HepG2 (cell line): Measurements from ENCODE around the gene NOP14. TPM values are rescaled to one million over a fixed set of nuclear protein-coding genes. Genes with fewer than 3 reads are reported as not detected.

Experiments
- ATF7 ChIP-seq, 2 experiments: fragments of 450-650 bp in 1 of 2; sonication (generic) in 1 of 2; formaldehyde crosslinking in 1 of 2; IDR thresholded peaks; 2 replicates each; pipeline versions ENCODE4 v1.4.0 to v1.6.1; 2016 to 2020; ENCODE audit warnings: antibody characterized with exemption in 1 of 2, mild to moderate bottlenecking in 1 of 2, missing genetic modification reagents in 1 of 2
- BHLHE40 ChIP-seq: IDR thresholded peaks from 2 replicates; pipeline ENCODE4 v1.6.1; 2011; ENCODE audit warnings: low read length, improper control_type of control experiment
- CEBPG ChIP-seq: IDR thresholded peaks from 2 replicates; pipeline ENCODE4 v1.6.1; 2016
- DNMT3B ChIP-seq: conservative IDR thresholded peaks from 2 replicates; pipeline ENCODE4 v1.6.1; 2016; ENCODE audit warnings: missing biosample characterization, control low read depth
- ERF ChIP-seq: IDR thresholded peaks from 2 replicates; pipeline ENCODE4 v1.6.1; 2018; ENCODE audit warnings: missing biosample characterization, missing genetic modification reagents
- FOXO1 ChIP-seq: sonication (generic); formaldehyde crosslinking; IDR thresholded peaks from 2 replicates; pipeline ENCODE4 v1.4.0; 2020; ENCODE audit warnings: missing genetic modification reagents
- HIVEP1 ChIP-seq: sonication (generic); formaldehyde crosslinking; IDR thresholded peaks from 2 replicates; pipeline ENCODE4 v1.4.0; 2020; ENCODE audit warnings: mild to moderate bottlenecking, missing genetic modification reagents
- HOXA5 ChIP-seq: sonication (generic); formaldehyde crosslinking; IDR thresholded peaks from 2 replicates; pipeline ENCODE4 v1.4.0; 2020; ENCODE audit warnings: missing genetic modification reagents
- MBD4 ChIP-seq: IDR thresholded peaks from 2 replicates; pipeline ENCODE4 v1.6.1; 2012; ENCODE audit warnings: low read length, inconsistent platforms, borderline replicate concordance
- MZF1 ChIP-seq: sonication (generic); formaldehyde crosslinking; IDR thresholded peaks from 2 replicates; pipeline ENCODE4 v1.8.1; 2023; ENCODE audit warnings: mild to moderate bottlenecking, missing genetic modification reagents, borderline replicate concordance
- NRL ChIP-seq: sonication (generic); formaldehyde crosslinking; IDR thresholded peaks from 2 replicates; pipeline ENCODE4 v1.5.0; 2020; ENCODE audit warnings: missing genetic modification reagents, mild to moderate bottlenecking, moderate library complexity, borderline replicate concordance
- PHF5A ChIP-seq: IDR thresholded peaks from one replicate; pipeline ENCODE4 v1.6.1; 2018; ENCODE audit warnings: low read depth, missing genetic modification reagents; ENCODE audit not compliant: unreplicated experiment
- REXO4 ChIP-seq: sonication (generic); formaldehyde crosslinking; IDR thresholded peaks from 2 replicates; pipeline ENCODE4 v1.8.0; 2022; ENCODE audit warnings: missing genetic modification reagents, mild to moderate bottlenecking, borderline replicate concordance
- SETDB1 ChIP-seq: sonication (generic); formaldehyde crosslinking; IDR thresholded peaks from 2 replicates; pipeline ENCODE4 v1.5.1; 2020; ENCODE audit warnings: missing genetic modification reagents, mild to moderate bottlenecking, borderline replicate concordance
- SP4 ChIP-seq: sonication (generic); formaldehyde crosslinking; IDR thresholded peaks from 2 replicates; pipeline ENCODE4 v1.8.1; 2023; ENCODE audit warnings: mild to moderate bottlenecking, missing genetic modification reagents
- SP5 ChIP-seq: IDR thresholded peaks from 2 replicates; pipeline ENCODE4 v1.6.1; 2016; ENCODE audit warnings: low read depth, borderline replicate concordance
- STAT5B ChIP-seq: sonication (generic); formaldehyde crosslinking; IDR thresholded peaks from 2 replicates; pipeline ENCODE4 v1.4.0; 2020; ENCODE audit warnings: missing genetic modification reagents
- TAF1 ChIP-seq: sonication (generic); formaldehyde crosslinking; IDR thresholded peaks from 2 replicates; pipeline ENCODE4 v1.4.0; 2020; ENCODE audit warnings: missing genetic modification reagents
- TBP ChIP-seq: sonication (generic); formaldehyde crosslinking; IDR thresholded peaks from 2 replicates; pipeline ENCODE4 v1.5.0; 2020; ENCODE audit warnings: missing genetic modification reagents
- THRA ChIP-seq: sonication (generic); formaldehyde crosslinking; IDR thresholded peaks from 2 replicates; pipeline ENCODE4 v1.4.0; 2020; ENCODE audit warnings: missing genetic modification reagents, borderline replicate concordance
- ZBTB44 ChIP-seq: sonication (generic); formaldehyde crosslinking; IDR thresholded peaks from 2 replicates; pipeline ENCODE4 v1.4.0; 2020; ENCODE audit warnings: missing genetic modification reagents
- ZC3H4 ChIP-seq: sonication (generic); formaldehyde crosslinking; IDR thresholded peaks from 2 replicates; pipeline ENCODE4 v1.4.0; 2020; ENCODE audit warnings: missing genetic modification reagents, borderline replicate concordance
- ZMYM4 ChIP-seq: sonication (generic); formaldehyde crosslinking; IDR thresholded peaks from 2 replicates; pipeline ENCODE4 v1.8.1; 2023; ENCODE audit warnings: mild to moderate bottlenecking, missing genetic modification reagents
- ZNF33A ChIP-seq: sonication (generic); formaldehyde crosslinking; IDR thresholded peaks from 2 replicates; pipeline ENCODE4 v1.5.1; 2020; ENCODE audit warnings: missing genetic modification reagents, mild to moderate bottlenecking, moderate library complexity, borderline replicate concordance
- ZNF468 ChIP-seq: sonication (generic); formaldehyde crosslinking; IDR thresholded peaks from 2 replicates; pipeline ENCODE4 v1.8.0; 2022; ENCODE audit warnings: mild to moderate bottlenecking, moderate library complexity, missing genetic modification reagents
- ZNF530 ChIP-seq: sonication (generic); formaldehyde crosslinking; IDR thresholded peaks from 2 replicates; pipeline ENCODE4 v1.5.0; 2020; ENCODE audit warnings: low read depth, mild to moderate bottlenecking, missing genetic modification reagents
- ZNF558 ChIP-seq: sonication (generic); formaldehyde crosslinking; IDR thresholded peaks from 2 replicates; pipeline ENCODE4 v1.9.0; 2022; ENCODE audit warnings: mild to moderate bottlenecking, missing genetic modification reagents, borderline replicate concordance
- ZNF749 ChIP-seq: sonication (generic); formaldehyde crosslinking; IDR thresholded peaks from 2 replicates; pipeline ENCODE4 v1.8.0; 2022; ENCODE audit warnings: mild to moderate bottlenecking, missing genetic modification reagents, moderate library complexity, borderline replicate concordance
- ZNF879 ChIP-seq: sonication (generic); formaldehyde crosslinking; IDR thresholded peaks from 2 replicates; pipeline ENCODE4 v1.8.1; 2023; ENCODE audit warnings: missing genetic modification reagents
- polyA plus RNA-seq, 8 experiments: library from polyadenylated mRNA; depleted of rRNA in 3 of 8; stranded (reverse) in 7 of 8; unstranded in 1 of 8; fragments of >200 nt; fragmentation: Illumina TruSeq in 4 of 8; extraction: Trizol in 4 of 8; gene quantifications; 2 replicates each; pipeline versions ENCODE4 v1.2.1 to v1.2.3, GENCODE V29; 2011 to 2016; ENCODE audit warnings: low read depth in 4 of 8, missing spikeins in 1 of 8, mixed read lengths in 1 of 8; ENCODE audit not compliant: insufficient read depth in 1 of 8
- total RNA-seq, 5 experiments: library from RNA; depleted of rRNA; stranded (reverse); fragments of >200 nt; fragmentation: Illumina TruSeq; extraction: Trizol; gene quantifications; 2 replicates each; pipeline ENCODE4 v1.2.3, GENCODE V29; 2016; ENCODE audit warnings: low read depth in 1 of 5

NOP14 gene
- total and polyA plus RNA-seq, 2 of the 13 experiments (the other 11 are each of a cell fraction or from before 2014, with no cell fraction given) = 6.9 to 47.9 TPM

GRCh38 chr4:2934813-2935761, 28.1 kb downstream of the NOP14 start (continued):
- peak; percentile 55; the same call in 1 of the 2 replicates for TF ChIP-seq ZBTB44 (CRISPR knock-in tag)
- no peak for TF ChIP-seq REXO4 (CRISPR knock-in tag)
- TF ChIP-seq ZMYM4 (CRISPR knock-in tag) = peak; percentile 51
- TF ChIP-seq MBD4 = no peak
- no peak for TF ChIP-seq DNMT3B (CRISPR knock-in tag)
- TF ChIP-seq SP4 = peak; percentile 93
- peak; percentile 74; the same call in 1 of the 2 replicates for TF ChIP-seq ERF (CRISPR knock-in tag)
- TF ChIP-seq HOXA5 = no peak
- TF ChIP-seq FOXO1 (CRISPR knock-in tag) = 0 out of 2 replicates have a peak, but pooled peaks have one; percentile 22
- peak; percentile 76 for TF ChIP-seq BHLHE40
- TF ChIP-seq ZNF879 (CRISPR knock-in tag) = no peak
- TF ChIP-seq SETDB1 (CRISPR knock-in tag) = no peak
- TF ChIP-seq SP5 (CRISPR knock-in tag) = peak; percentile 77; the same call in 1 of the 2 replicates
- TF ChIP-seq STAT5B = no peak
- 0 out of 2 replicates have a peak, but pooled peaks have one; percentile 46 for TF ChIP-seq THRA
- 0 out of 2 replicates have a peak, but pooled peaks have one; percentile 54 for TF ChIP-seq NRL
- TF ChIP-seq ZNF530 (CRISPR knock-in tag) = no peak
- no peak for TF ChIP-seq ZNF468
- no peak for TF ChIP-seq ZNF33A
- no peak for TF ChIP-seq ATF7 (IDR thresholded peaks at IDR 0.05)
- TF ChIP-seq ATF7 (CRISPR knock-in tag; IDR thresholded peaks at IDR 0.05) = peak; percentile 39; the same call in 1 of the 2 replicates
- TF ChIP-seq MZF1 (CRISPR knock-in tag) = no peak
- no peak for TF ChIP-seq ZC3H4
- TF ChIP-seq TBP (CRISPR knock-in tag) = no peak
- TF ChIP-seq CEBPG (CRISPR knock-in tag) = no peak
- TF ChIP-seq ZNF558 (CRISPR knock-in tag) = no peak
- no peak for TF ChIP-seq PHF5A (CRISPR knock-in tag)
- TF ChIP-seq HIVEP1 (CRISPR knock-in tag) = peak; percentile 82
- TF ChIP-seq ZNF749 (CRISPR knock-in tag) = no peak
- TF ChIP-seq TAF1 = peak; percentile 88
